A673 (cell line): Measurements from ENCODE around the gene RPL37A. TPM values are rescaled to one million over a fixed set of nuclear protein-coding genes. Genes with fewer than 3 reads are reported as not detected.

Experiments used
- BruUV-seq: library from RNA; stranded (reverse); fragments of 400-500 nt; replicated peaks from 2 replicates; lab custom pipeline; 2021; lab: Mats Ljungman, UMichigan
- CTCF ChIA-PET: fragments of 300-600 bp; sonication (Branson Sonifier 250); formaldehyde crosslinking; loops from one replicate; lab custom pipeline; 2022; ENCODE audit warnings: antibody characterized with exemption; lab: Charles Lee
- POLR2A ChIA-PET: fragments of 300-600 bp; sonication (Branson Sonifier 250); formaldehyde crosslinking; loops from one replicate; lab custom pipeline; 2022; ENCODE audit warnings: antibody characterized with exemption; ENCODE audit not compliant: low non-redundant PET; lab: Charles Lee
- DNase-seq: peaks from one replicate; pipeline ENCODE4 v3.0.0-alpha.2; 2015; ENCODE audit warnings: low spot score
- H3K27ac ChIP-seq: fragments of 200-600 bp; sonication (generic); 2 replicates; pipeline ENCODE4 v1.5.1; 2016; ENCODE audit warnings: mixed run types, low read depth, mild to moderate bottlenecking, mixed read lengths, antibody characterized with exemption, low read length; ENCODE audit not compliant: poor library complexity, severe bottlenecking
- H3K27me3 ChIP-seq: fragments of 200-600 bp; sonication (generic); replicated peaks from 2 replicates; pipeline ENCODE4 v1.6.1; 2017; ENCODE audit warnings: mixed run types, low read depth, mild to moderate bottlenecking, mixed read lengths, antibody characterized with exemption, low read length; ENCODE audit not compliant: insufficient read depth, poor library complexity
- H3K36me3 ChIP-seq: fragments of 200-600 bp; sonication (generic); 2 replicates; pipeline ENCODE4 v1.6.1; 2016; ENCODE audit warnings: mixed run types, mild to moderate bottlenecking, mixed read lengths, antibody characterized with exemption, low read length; ENCODE audit not compliant: insufficient read depth, poor library complexity, severe bottlenecking
- H3K4me1 ChIP-seq: fragments of 200-600 bp; sonication (generic); 2 replicates; pipeline ENCODE4 v1.6.1; 2017; ENCODE audit warnings: mixed run types, mild to moderate bottlenecking, mixed read lengths, antibody characterized with exemption, low read length; ENCODE audit not compliant: insufficient read depth, poor library complexity, severe bottlenecking
- H3K4me3 ChIP-seq: fragments of 200-600 bp; sonication (generic); 2 replicates; pipeline ENCODE4 v1.5.1; 2016; ENCODE audit warnings: low read depth, mixed run types, mild to moderate bottlenecking, mixed read lengths, low read length; ENCODE audit not compliant: poor library complexity, severe bottlenecking
- H3K9me3 ChIP-seq: fragments of 200-600 bp; sonication (generic); 2 replicates; pipeline ENCODE4 v1.6.1; 2016; ENCODE audit warnings: mixed run types, low read depth, mild to moderate bottlenecking, mixed read lengths, antibody characterized with exemption, low read length; ENCODE audit not compliant: poor library complexity, severe bottlenecking
- EZH2 ChIP-seq: fragments of 200-600 bp; sonication (generic); IDR thresholded peaks from 2 replicates; pipeline ENCODE4 v1.6.1; 2017; ENCODE audit warnings: borderline replicate concordance, low read depth, mild to moderate bottlenecking, mixed read lengths, antibody characterized with exemption, low read length; ENCODE audit not compliant: poor library complexity, severe bottlenecking
- intact Hi-C: fragments of 100-400 bp; cut with micrococcal nuclease; formaldehyde crosslinking; loops from one replicate; pipeline ENCODE4 v1.10.0; 2022; ENCODE audit not compliant: unreplicated experiment
- total RNA-seq: library from RNA; stranded (reverse); gene quantifications from 2 replicates; pipeline ENCODE4 v1.2.3, GENCODE V29; 2021
- TF ChIP-seq, protein P1 (sequence below): fragments of 300-800, 200-600 bp; sonication (generic); conservative IDR thresholded peaks from 2 replicates; pipeline ENCODE4 v1.5.1; 2017; ENCODE audit warnings: low read depth, mild to moderate bottlenecking, antibody characterized with exemption, low read length, moderate library complexity, mixed read lengths

RPL37A gene
- total RNA-seq, 1 experiment from 2014 or later, result 2,455 TPM

DNA sequence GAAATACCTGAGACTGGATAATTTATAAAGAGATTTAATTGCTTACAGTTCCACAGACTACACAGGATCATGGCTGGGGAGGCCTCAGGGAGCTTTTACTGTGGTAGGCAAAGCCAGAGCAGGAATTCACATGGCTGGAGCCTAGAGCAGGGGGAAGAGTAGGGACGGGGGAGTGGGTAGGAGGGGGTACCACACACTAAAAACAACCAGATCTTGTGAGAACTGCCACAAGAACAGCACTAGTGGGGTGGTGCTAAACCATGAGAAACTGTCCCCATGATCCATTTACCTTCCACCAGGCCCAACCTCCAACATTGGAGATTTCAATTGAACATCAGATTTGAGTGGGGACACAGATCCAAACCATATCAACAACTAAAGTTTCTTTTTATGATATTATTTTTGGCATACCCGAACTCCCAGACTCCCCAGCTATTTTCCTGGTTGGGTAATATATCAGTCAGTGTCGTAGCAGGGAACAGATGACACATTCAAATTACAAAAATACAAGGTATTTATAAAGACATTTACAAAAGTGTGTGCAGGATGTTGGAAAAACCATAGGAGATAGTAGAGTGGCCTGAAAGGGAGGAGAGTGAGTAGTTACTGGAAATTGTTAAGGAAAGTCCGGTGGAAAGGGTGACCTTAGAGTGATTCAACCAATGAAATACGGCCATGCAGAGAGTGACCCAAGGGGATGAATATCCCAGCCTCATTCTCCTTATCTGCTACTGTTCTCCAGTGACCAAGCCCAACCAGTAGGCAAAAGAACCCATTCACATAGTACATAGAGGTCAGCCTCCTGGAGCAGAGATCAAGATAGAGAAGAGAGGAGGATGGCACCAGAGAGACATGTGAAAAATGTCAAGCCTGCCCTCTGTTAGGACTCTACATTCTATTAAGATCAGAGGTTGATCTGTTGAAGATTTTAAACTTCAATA is 8.8 kb downstream of the RPL37A start:
- Histone ChIP-seq H3K4me1 (peaks cover 3% of the 10 kb centered on the region), H3K27me3 (no peaks in the 10 kb centered on the region), H3K36me3 (peaks cover 50% of the 10 kb centered on the region), H3K27ac (no peak overlapping the region), H3K9me3 (no peaks in the 10 kb centered on the region), H3K4me3 (no peak overlapping the region)
- no peak for TF ChIP-seq EZH2
- TF ChIP-seq, protein P1, sequence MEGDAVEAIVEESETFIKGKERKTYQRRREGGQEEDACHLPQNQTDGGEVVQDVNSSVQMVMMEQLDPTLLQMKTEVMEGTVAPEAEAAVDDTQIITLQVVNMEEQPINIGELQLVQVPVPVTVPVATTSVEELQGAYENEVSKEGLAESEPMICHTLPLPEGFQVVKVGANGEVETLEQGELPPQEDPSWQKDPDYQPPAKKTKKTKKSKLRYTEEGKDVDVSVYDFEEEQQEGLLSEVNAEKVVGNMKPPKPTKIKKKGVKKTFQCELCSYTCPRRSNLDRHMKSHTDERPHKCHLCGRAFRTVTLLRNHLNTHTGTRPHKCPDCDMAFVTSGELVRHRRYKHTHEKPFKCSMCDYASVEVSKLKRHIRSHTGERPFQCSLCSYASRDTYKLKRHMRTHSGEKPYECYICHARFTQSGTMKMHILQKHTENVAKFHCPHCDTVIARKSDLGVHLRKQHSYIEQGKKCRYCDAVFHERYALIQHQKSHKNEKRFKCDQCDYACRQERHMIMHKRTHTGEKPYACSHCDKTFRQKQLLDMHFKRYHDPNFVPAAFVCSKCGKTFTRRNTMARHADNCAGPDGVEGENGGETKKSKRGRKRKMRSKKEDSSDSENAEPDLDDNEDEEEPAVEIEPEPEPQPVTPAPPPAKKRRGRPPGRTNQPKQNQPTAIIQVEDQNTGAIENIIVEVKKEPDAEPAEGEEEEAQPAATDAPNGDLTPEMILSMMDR, result no peak
- no TSS peak for BruUV-seq
- intact Hi-C loops, result no loop called here
- ChIA-PET POLR2A (interaction anchor here (0.6 kb wide), 1 partner anchor 13 kb away, joined by 9 read pairs; no protein-coding TSS in a partner anchor), CTCF (no interaction called here)
- no peak for DNase-seq

- H3K27me3 ChIP-seq, result no peaks in the 10 kb centered on the region
- CTCF ChIA-PET, result no interaction called here
- no peak overlapping the region for H3K27ac ChIP-seq
- peaks cover 42% of the 10 kb centered on the region for H3K36me3 ChIP-seq
- TF ChIP-seq EZH2, result no peak
- TF ChIP-seq, protein P1, result no peak
- H3K4me3 ChIP-seq, result no peak overlapping the region
- DNase-seq, result no peak
- H3K9me3 ChIP-seq, result no peaks in the 10 kb centered on the region
- BruUV-seq, result no TSS peak
- intact Hi-C loops, result no loop called here
- POLR2A ChIA-PET, result interaction anchor here (0.6 kb wide), 1 partner anchor 21 kb away, joined by 3 read pairs; no protein-coding TSS in a partner anchor
- no peaks in the 10 kb centered on the region for H3K4me1 ChIP-seq
Observed at GRCh38 chr2:216508229-216508628, 9.6 kb downstream of the RPL37A start.

- H3K36me3 ChIP-seq, result no peaks in the 10 kb centered on the region
- H3K4me3 ChIP-seq, result no peak overlapping the region
- intact Hi-C loops, result loop anchor here (5.0 kb wide), 1 partner anchor 80 kb away; no protein-coding TSS in a partner anchor
- ChIA-PET CTCF (no interaction called here), POLR2A (no interaction called here)
- no peaks in the 10 kb centered on the region for H3K9me3 ChIP-seq
- H3K27me3 ChIP-seq, result no peaks in the 10 kb centered on the region
- TF ChIP-seq EZH2, result no peak
- TF ChIP-seq, protein P1, result peak; percentile 84
- H3K27ac ChIP-seq, result no peak overlapping the region
- BruUV-seq, result no TSS peak
- H3K4me1 ChIP-seq, result peaks cover 12% of the 10 kb centered on the region
- DNase-seq, result peak; percentile 76
Observed at GRCh38 chr2:216516730-216517350, 18.2 kb downstream of the RPL37A start.
